ENCODE measurements around the gene GLDC.

The GLDC gene

GRCh38 chr9:6522263-6522662 lies 123.3 kb downstream of the GLDC start:
- H3K4me3 ChIP-seq (ENCODE audit: low read depth, low read length) = no peak overlapping the region

GRCh38 chr9:6512085-6512657 lies 133.4 kb downstream of the GLDC start:
- H3K4me3 ChIP-seq (ENCODE audit: low read depth, low read length) = no peak overlapping the region
- TF ChIP-seq CTCF (IDR thresholded peaks at IDR 0.05; ENCODE audit: borderline replicate concordance, insufficient read depth, low read depth, low read length) = no peak

More at GRCh38 chr9:6522263-6522662, 123.3 kb downstream of the GLDC start:
- no peak for TF ChIP-seq CTCF (IDR thresholded peaks at IDR 0.05; ENCODE audit: borderline replicate concordance, insufficient read depth, low read depth, low read length)

GRCh38 chr9:6506571-6506970 lies 139.0 kb downstream of the GLDC start:
- no peak for TF ChIP-seq CTCF (IDR thresholded peaks at IDR 0.05; ENCODE audit: borderline replicate concordance, insufficient read depth, low read depth, low read length)
- no peak overlapping the region for H3K4me3 ChIP-seq (ENCODE audit: low read depth, low read length)

DNA sequence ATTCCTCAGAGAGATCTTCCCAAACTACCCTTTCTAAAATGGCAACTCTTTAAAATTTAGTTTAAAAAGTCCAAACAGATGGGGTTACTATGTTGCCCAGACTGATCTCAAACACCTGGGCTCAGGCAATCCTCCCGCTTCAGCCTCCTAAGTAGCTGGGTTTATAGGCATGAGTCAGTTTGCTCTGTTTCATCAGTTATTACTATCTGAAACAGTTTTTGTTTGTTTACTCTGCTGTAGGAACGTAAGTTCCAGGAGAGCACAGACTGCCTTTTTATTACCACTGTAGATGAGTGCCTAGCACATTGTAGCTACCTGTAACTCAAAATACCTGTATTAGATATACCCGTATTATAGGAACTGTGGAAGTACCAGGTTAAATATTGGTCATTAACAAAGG lies 143.1 kb downstream of the GLDC start:
- H3K4me3 ChIP-seq (ENCODE audit: low read depth, low read length) = no peak overlapping the region
- TF ChIP-seq CTCF (IDR thresholded peaks at IDR 0.05; ENCODE audit: borderline replicate concordance, insufficient read depth, low read depth, low read length) = no peak

- no peak overlapping the region for H3K4me3 ChIP-seq (ENCODE audit: low read depth, low read length)
- TF ChIP-seq CTCF (IDR thresholded peaks at IDR 0.05; ENCODE audit: borderline replicate concordance, insufficient read depth, low read depth, low read length) = no peak
These were observed 143.9 kb downstream of the GLDC start for GRCh38 chr9:6501526-6502210.

DNA sequence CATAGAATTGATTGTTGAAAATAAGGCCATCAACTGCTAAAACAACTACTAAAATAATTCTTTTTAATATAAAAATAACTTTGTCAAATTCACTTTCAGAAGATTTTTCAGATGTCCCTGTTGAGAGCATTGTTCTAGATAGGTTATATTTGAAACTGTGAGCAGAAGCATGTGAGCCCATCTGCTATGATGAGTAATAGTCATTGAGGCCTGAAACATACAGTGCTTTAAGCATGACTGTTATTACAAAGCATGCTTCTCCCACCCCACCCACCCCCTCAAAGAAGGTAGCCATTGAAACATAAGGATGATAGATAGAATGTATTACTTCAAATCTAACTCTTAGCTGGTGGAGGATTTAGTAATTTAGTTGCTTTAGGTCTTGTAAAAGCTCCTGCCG lies 146.5 kb downstream of the GLDC start:
- no peak overlapping the region for H3K4me3 ChIP-seq (ENCODE audit: low read depth, low read length)
- no peak for TF ChIP-seq CTCF (IDR thresholded peaks at IDR 0.05; ENCODE audit: borderline replicate concordance, insufficient read depth, low read depth, low read length)

DNA sequence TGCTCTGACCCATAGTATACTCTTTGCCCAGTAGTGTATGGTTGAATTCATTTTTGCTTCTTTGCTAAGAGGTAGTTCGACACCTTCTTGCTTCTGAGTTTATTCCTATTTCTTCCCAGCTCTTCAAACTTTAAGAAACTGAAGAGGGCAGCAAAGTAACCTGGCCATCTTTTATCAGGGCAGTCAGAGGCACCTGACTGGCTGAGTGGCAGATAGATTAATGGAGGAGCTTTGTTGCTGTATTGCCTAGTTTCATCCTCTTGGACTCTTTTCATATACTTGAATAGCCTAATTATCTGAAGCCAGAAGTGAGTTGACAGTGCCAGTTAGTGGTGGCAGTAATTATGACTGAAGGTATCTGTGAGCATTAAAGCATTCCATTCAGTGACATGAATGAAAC lies 150.1 kb downstream of the GLDC start:
- no peak for TF ChIP-seq CTCF (IDR thresholded peaks at IDR 0.05; ENCODE audit: borderline replicate concordance, insufficient read depth, low read depth, low read length)
- H3K4me3 ChIP-seq (ENCODE audit: low read depth, low read length) = no peak overlapping the region
